OCI-LY1 (cell line): ENCODE data around the gene ASIC4.

Experiments
- CTCF ChIP-seq: fragments of 200-600 bp; sonication (generic), shearing (Covaris generic); IDR thresholded peaks from 2 replicates; pipeline ENCODE4 v1.5.1; 2017; ENCODE audit warnings: mild to moderate bottlenecking, antibody characterized with exemption, low read length, moderate library complexity, mixed read lengths
- EZH2 ChIP-seq: fragments of 200-600 bp; sonication (generic), shearing (Covaris generic); IDR thresholded peaks from 2 replicates; pipeline ENCODE4 v1.8.0; 2017; ENCODE audit warnings: borderline replicate concordance, mixed run types, mild to moderate bottlenecking, antibody characterized with exemption, low read length, moderate library complexity, mixed read lengths

- no peak for TF ChIP-seq CTCF
- TF ChIP-seq EZH2 = no peak
These were observed 47.2 kb upstream of the ASIC4 start for GRCh38 chr2:219466816-219467735.
